HG03066 (cell line): ENCODE results near the gene CTSD.

Experiments
- ATAC-seq: cut with Tn5 transposase; IDR thresholded peaks from one replicate; pipeline ENCODE4 v1.9.1; 2021; ENCODE audit warnings: low read depth; ENCODE audit not compliant: unreplicated experiment

The CTSD gene

DNA sequence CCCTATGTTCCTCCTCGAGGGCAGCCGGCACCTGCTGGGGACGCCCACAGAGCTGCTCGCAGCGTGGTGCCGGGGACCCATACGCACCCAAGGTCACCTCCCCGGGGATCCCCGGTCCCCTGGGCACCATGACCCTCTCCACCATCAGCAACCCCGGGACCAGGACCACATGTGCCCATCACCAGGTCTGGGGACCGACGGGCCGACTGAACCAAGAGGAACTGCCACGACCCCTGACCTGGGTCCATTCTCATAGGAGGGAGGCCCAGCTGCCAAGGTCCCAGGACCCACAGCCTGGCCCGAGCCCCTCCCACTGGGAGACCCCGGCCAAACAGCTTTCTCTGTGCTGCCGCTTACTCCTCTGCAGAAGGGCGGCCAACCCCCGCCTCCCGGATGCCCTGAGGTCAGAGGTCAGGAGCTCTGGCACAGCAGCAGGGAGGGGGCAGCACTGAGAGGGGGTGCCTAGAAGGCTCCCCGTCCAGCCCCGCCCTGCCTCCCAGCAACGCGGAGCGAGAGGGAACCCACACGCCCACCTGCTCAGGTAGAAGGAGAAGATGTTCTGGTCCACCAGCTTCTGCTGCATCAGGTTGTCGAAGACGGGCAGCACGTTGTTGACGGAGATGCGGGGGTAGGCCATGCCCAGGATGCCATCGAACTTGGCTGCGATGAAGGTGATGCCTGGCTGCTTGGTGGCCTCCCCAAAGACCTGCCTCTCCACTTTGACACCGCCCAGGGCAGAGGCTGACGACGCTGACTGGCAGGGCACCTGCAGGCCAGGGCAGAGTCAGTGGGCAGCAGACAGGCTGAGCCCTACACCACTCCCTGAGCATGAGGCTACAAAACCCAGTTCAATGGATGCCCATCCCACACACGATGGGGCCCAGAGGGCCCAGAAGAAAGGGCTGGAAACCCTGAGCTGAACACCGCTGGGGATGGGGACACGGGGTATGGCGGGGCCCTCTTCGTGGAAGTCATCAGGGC is 6.6 kb downstream of the CTSD start:
- no peak for ATAC-seq

DNA sequence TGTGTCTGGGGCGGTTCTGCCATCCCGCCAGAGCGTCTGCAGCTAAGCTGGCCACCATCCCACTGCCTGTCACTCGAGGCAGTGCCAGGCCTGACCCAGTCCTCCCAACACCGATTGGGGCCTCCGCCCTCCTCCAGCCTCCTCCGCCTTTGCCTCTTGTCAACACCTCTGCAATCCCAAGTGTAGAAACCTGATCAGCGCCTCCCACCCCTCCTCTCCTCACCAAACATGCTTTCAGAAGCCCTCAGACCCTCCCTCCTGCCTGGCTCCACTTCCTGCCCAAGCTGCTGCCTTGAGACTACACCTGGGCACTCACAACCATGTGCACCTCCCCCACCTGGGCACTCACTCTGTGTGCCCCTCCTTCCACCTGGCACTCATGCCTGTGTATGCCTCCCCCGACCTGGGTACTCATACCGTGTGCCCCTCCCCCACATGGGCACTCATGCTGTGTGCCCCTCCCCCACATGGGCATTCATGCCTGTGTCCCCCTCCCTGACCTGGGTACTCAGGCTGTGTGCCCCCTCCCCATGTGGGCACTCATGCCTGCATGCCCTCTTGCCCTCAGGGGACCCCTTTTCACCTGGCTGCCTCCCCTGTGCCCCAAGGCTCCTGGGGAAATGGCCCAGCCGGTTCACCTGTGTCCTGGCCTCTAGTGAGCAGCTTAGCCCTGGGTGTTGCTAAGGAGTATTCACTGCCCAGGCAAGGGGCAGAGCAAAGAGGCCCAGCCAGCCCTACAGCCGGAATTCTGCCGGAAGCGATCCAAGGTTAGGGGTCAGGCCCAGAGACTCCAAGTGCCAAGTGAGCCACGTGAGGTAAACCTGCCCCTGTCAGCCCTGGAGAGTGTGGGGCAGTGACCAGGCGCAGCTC is 7.8 kb downstream of the CTSD start:
- ATAC-seq: no peak

GRCh38 chr11:1755344-1755691 is 8.4 kb downstream of the CTSD start:
- ATAC-seq: no peak

- ATAC-seq: no peak
These were observed 9.2 kb downstream of the CTSD start for GRCh38 chr11:1754376-1755150.

DNA sequence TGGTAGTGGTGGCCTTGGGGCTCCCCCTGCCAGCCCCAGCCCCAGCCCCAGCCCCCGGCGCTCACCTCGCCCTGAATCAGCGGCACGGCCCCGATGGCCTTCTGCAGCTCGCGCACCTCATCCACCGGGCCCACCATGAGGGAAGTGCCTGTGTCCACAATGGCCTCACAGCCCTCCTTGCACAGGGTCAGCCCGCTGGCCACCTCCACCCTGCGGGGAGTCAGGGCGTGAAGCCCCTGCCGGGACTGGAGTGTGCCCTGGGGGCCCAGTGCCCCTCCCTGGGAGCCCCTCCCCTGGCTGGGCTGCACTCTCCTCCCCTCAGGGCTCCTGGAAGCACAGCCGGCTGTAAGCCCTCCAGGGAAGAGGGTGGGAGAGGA is 9.8 kb downstream of the CTSD start:
- ATAC-seq: no peak

DNA sequence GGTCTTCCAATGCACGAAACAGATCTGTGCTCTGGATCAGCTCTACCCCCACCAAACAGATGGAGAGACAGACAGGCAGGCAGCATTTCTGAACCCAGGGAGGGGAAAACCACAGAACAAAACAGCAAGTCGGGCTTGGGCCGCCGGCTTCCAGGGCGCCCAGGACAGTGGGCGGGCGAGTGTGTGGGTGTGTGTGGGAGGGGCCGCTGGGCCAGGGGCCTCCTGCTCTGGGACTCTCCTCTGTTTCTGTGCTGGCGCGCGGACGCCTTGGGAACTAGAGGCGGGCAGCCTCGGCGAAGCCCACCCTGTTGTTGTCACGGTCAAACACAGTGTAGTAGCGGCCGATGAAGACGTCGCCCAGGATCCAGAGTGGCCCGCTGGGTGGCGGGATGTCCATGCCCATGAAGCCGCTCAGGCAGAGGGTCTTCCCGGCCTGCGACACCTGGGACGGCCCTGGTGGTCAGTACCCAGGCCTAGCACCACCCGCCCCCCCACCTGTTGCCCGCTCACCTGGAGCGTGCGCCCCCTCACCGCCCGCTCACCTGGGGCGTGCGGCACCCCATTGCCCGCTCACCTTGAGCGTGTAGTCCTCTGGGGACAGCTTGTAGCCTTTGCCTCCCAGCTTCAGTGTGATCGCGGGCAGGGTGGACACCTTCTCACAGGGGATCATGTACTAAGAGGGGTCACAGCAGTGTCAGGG is 10.3 kb downstream of the CTSD start:
- ATAC-seq: no peak

DNA sequence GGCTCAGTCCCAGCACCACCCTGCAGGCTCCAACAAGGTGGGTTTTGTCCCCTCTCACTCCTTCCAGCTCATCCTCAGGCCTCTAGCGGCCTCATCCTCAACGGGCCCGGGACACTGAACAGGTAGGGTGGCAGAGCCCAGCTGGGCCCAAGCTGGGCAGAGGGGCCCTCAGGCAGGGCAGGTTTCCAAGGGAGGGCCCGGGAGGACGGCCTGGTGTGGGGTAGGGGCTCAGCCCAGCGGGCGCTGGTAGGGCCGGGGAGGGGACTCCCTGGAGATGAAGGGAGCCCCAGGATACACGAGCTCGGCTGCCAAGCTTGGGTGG is 10.9 kb downstream of the CTSD start:
- ATAC-seq: no peak

DNA sequence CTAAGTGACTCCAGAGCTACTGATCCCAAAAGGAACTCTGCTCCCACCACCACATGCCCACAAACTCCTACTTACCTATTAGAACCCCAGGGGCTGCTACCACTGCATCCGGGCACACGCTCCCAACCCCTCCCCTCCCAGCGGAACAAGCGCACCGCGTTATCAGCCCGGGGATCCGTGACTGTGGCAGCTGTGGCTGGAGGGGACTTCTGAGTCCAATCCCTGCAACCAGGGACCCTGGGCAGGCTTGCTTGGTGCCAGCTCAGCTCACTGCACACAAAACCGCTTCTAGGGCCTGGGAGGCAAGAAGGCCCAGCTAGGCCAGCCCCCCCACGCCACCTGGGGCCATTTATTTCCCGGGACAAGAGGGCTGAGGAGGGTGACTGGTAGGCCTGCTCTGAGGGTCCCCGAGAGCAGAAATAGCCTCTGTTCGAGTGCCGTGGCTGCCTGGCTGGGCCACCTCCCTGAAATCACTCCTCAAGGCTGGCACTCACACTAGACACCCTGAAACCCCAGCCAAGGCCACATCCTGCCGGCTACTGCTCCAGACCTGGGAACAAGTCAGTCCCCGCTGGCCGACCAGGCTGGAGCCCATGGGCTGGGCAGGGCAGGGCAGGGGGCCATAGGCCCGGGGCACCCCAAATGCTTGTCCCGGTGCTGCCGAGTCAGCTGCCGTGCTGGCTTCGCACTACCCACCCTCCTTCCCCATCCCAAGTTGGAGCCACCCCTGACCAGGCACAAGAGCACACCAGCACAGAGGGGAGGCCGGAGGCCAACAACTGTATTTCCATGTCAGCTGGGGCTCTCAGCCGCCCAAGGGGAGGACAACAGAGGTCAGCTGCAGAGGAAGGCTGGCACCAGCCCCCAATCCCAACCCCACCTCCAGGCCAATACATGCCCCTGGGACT is 11.5 kb downstream of the CTSD start:
- no peak for ATAC-seq

GRCh38 chr11:1751531-1751921 is 12.2 kb downstream of the CTSD start:
- ATAC-seq: no peak

GRCh38 chr11:1750840-1751530 is 12.7 kb downstream of the CTSD start:
- ATAC-seq: no peak

DNA sequence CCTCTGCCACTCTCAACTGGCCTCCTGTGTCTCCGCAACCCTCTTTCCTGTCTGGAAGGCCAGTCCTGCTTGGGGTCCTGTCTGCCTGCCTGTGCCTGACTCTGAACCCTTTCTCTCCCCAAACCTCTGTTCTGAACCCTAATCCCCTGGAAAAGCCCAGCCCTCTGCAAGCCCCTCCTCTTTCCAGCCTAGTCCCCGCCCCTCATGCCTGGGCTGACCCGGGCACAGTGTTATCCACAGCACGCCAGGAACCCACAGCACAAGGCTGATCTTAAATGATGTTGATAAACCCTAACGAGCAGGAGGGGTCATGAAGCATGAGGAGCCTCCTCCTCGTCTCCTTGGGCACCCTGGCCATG is 13.3 kb downstream of the CTSD start, which contains the start of gene IFITM10:
Gene IFITM10 (minus strand): TSS at position 115 of the 359 bp plus-strand sequence. CDS start 153 bp downstream, outside the sequence.
- ATAC-seq: no peak

DNA sequence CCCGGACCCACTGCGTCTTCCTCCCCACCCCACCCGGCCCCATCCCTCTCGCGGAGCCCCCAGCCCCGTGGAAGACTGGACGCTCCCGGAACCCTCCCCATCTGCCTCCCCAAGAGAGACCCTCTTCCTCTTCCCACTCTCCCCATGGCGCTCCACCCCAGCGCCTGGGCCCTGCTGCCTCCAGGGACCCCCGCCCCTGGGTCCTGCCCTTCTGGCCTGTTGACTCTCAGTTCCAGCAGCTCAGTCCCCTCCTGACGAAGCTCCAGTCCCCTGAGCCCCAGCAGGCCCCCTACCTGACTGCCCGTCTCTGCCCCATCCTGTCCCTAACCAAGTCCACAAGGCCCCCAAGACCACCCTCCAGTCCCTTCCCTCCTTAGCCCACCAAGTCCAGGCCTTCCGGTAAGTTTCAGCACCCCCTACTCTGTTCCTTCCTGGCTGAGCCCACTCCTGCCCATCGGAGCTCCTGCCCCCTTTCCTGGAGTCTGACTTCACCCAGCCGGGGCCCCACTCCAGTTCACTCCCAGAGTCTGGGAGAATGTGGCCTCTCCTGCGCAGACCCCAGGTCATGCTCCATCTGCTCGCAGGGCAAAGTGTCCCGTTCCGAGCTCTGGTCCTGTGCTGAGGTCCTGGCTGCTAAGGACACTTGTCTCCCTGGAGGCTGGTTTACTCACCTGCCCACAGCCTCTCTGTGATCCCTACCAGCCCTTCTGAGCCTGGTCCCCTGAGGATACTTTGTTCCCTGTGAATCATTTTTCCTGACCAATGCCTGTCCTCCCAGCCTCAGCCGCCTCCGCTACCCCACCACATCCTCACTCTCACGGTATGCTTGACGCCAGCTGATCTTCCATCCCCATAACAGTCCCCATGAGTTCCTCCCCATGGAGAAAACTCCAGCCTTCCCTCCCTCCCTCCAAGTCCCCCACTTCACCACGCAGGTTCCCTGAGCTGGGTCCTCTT is 14.1 kb downstream of the CTSD start:
- no peak for ATAC-seq

DNA sequence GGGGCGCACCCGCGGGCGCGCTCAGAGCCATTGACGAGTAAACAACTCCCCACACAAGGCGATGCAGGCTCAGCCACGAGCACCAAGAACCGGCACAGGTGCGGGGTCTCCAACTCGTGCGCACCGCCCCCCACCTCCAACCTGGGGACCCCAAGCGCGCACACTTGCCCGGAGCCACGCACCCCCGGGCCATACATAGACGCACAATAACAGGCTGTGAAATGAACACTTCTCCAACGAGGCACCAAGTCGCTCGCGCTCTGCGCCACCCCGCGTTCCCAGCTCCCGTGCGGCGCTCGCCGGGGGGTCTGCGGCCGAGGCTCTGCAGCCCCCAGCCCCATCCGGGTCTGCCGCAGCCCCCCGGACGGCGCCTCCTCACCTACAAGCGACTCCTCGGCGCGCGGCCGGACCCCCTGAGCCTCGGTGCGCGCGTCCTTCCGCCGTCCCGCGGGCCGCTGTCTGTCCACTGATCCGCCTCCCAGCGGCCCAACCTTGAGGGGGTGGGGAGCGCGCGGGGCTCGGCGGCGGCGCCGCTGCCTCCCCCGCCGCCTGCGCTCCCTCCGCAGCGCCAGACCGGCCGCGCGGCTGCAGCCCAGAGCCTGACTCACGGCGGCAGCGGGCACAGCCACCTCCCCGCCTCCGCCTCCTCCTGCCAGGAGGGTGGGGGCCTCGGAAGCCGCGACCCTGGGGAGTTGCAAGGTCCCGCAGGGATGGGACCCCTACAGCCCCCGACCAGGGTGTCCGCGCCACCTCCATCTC is 14.9 kb downstream of the CTSD start:
- ATAC-seq: no peak

DNA sequence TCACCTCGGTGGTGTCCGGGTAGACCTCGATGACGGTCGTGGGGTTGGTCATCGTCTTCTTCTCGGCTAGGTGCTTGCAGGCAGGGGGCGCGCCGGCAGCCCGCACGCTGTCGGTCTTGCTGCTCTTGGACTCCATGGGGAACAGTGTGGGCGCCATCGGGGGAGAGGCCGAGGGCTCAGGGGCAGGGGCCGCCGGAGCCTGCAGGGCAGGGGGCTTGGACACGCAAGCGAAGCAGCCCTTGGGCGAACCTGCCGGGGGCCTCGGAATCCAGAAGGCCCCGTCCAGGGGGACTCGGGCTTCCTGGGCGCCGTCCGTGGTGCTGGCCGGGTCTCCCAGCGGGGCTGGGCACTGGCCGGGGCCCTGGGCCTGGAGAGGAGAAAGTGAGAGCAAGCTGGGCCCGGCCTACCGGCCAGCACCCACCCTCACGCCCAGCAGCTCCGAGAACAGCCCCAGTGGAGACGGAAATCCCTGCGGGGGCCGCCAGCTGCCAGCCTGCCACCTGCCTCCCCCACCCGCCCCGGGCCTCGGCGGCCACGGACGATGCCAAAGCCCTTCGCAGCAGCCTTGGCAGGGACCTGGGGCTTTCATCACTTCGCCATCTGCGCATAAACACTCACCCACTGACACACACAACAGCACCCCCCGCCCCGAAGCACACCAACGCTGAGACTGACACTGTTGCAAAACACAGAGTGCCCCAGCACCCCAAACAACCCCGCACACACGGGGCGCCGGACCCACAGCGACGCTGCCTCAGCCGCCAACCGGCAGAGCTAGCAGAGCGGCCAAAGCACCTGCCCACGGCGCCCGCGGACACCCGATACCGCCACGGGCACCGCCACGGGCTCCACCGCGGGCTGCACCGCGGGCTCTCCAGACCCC is 15.7 kb downstream of the CTSD start:
- ATAC-seq: no peak

DNA sequence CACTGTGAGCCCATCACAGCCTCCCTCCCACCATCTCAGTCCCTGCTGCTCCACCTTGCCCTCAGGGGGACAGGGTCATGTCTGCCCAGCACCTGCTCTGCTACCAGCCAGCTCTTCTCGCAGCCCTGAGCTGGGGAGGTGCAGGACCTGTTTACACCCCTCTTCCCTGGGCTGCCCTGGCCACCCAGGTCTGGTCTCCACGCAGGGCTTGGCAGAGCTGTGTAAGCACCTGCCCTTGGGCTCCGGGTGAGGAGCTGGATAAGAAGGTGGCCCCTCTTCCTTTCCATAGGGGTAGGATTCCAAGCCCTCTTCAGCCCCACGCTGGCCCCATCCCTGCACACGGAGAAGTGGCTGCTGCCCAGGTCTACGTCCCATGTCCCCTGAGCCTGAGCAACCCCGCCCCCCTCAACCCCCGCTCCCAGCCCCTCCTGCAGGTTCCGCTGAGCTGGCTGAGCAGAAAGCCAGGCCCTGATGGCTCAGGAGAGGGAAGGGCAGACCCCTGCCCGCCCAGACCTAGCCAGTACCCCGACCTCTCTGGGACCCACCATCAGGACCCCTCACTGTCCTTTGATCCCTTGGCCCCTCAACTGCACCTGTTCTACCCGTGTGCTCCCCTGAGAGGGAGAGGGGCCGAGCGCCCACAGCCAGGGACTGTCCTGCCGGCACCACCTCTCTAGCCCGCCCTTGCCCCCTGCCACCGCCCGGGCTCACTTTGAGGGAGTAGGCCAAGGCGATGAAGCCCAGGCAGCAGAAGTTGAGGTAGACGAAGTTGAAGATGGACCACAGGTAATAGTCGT is 16.6 kb downstream of the CTSD start:
- ATAC-seq: no peak
